SK-N-MC (cell line): ENCODE data around the gene GMIP.
A peak's percentile ranks its signal among the peaks of the same experiment; 100 is the strongest.

Experiments
- DNase-seq: peaks from one replicate; pipeline ENCODE4 v3.0.0-alpha.2; 2011; ENCODE audit warnings: low read depth, low spot score
- H3K27ac ChIP-seq: fragments of 200-600 bp; sonication (generic); 2 replicates; pipeline ENCODE4 v1.5.1; 2016; ENCODE audit warnings: mixed run types
- H3K36me3 ChIP-seq: fragments of 200-600 bp; sonication (generic); 2 replicates; pipeline ENCODE4 v1.6.1; 2017; ENCODE audit warnings: antibody characterized with exemption, low read length, mixed read lengths; ENCODE audit not compliant: insufficient read depth
- H3K4me3 ChIP-seq: fragments of 200-600 bp; sonication (generic); 2 replicates; pipeline ENCODE4 v1.5.1; 2016
- H3K9ac ChIP-seq: fragments of 200-600 bp; sonication (generic); 2 replicates; pipeline ENCODE4 v1.8.0; 2017; ENCODE audit warnings: mixed run types, mixed read lengths; ENCODE audit not compliant: insufficient read length
- H3K9me3 ChIP-seq: fragments of 200-600 bp; sonication (generic); 2 replicates; pipeline ENCODE4 v1.6.1; 2017; ENCODE audit warnings: low read depth, mild to moderate bottlenecking, antibody characterized with exemption, low read length, moderate library complexity, mixed read lengths
- EZH2 ChIP-seq: fragments of 200-600 bp; sonication (generic); IDR thresholded peaks from one replicate; pipeline ENCODE4 v1.6.1; 2017; ENCODE audit warnings: antibody characterized with exemption
- FOXP2 ChIP-seq: optimal IDR thresholded peaks from 2 replicates; pipeline ENCODE3; 2011; ENCODE audit warnings: mild to moderate bottlenecking, moderate library complexity; ENCODE audit not compliant: insufficient read depth; ENCODE audit errors: extremely low read length, control extremely low read depth
- POLR2AphosphoS5 ChIP-seq: IDR thresholded peaks from 2 replicates; pipeline ENCODE4 v1.6.1; 2012; ENCODE audit warnings: mild to moderate bottlenecking, low read depth, low read length, borderline replicate concordance

The GMIP gene

GRCh38 chr19:19592690-19593089 is 50.8 kb downstream of the GMIP start:
- TF ChIP-seq POLR2AphosphoS5 (no peak), EZH2 (no peak), FOXP2 (no peak)
- no peak for DNase-seq
- H3K36me3 ChIP-seq = no peaks in the 10 kb centered on the region
- no peak overlapping the region for H3K27ac ChIP-seq
- H3K9me3 ChIP-seq = no peaks in the 10 kb centered on the region
- H3K4me3 ChIP-seq = no peak overlapping the region
- no peak overlapping the region for H3K9ac ChIP-seq

- Histone ChIP-seq H3K36me3 (no peaks in the 10 kb centered on the region), H3K9ac (peak overlapping the region; percentile 22), H3K4me3 (peak overlapping the region; percentile 45), H3K9me3 (no peaks in the 10 kb centered on the region), H3K27ac (peak overlapping the region; percentile 79)
- TF ChIP-seq EZH2 (no peak), FOXP2 (no peak), POLR2AphosphoS5 (no peak)
- peak; percentile 26 for DNase-seq
Observed at GRCh38 chr19:19591133-19591825, 52.2 kb downstream of the GMIP start.

GRCh38 chr19:19588546-19588945 is 54.9 kb downstream of the GMIP start:
- Histone ChIP-seq H3K36me3 (no peaks in the 10 kb centered on the region), H3K9ac (no peak overlapping the region), H3K9me3 (no peaks in the 10 kb centered on the region), H3K27ac (no peak overlapping the region), H3K4me3 (no peak overlapping the region)
- no peak for DNase-seq
- TF ChIP-seq POLR2AphosphoS5 (no peak), EZH2 (no peak), FOXP2 (no peak)

GRCh38 chr19:19587771-19588170 is 55.7 kb downstream of the GMIP start:
- Histone ChIP-seq H3K27ac (no peak overlapping the region), H3K9ac (no peak overlapping the region), H3K4me3 (no peak overlapping the region), H3K9me3 (no peaks in the 10 kb centered on the region), H3K36me3 (no peaks in the 10 kb centered on the region)
- no peak for DNase-seq
- no peak for TF ChIP-seq EZH2
- no peak for TF ChIP-seq POLR2AphosphoS5
- TF ChIP-seq FOXP2 = no peak

- H3K27ac ChIP-seq = no peak overlapping the region
- no peak for DNase-seq
- H3K9me3 ChIP-seq = no peaks in the 10 kb centered on the region
Observed at GRCh38 chr19:19584356-19584755, 59.1 kb downstream of the GMIP start.

GRCh38 chr19:19582471-19582870 is 61.0 kb downstream of the GMIP start:
- Histone ChIP-seq H3K9me3 (no peaks in the 10 kb centered on the region), H3K36me3 (no peaks in the 10 kb centered on the region), H3K27ac (no peak overlapping the region), H3K4me3 (no peak overlapping the region), H3K9ac (no peak overlapping the region)
- TF ChIP-seq POLR2AphosphoS5 (no peak), FOXP2 (no peak), EZH2 (no peak)
- no peak for DNase-seq

More at GRCh38 chr19:19584356-19584755, 59.1 kb downstream of the GMIP start:
- H3K36me3 ChIP-seq = no peaks in the 10 kb centered on the region
- no peak overlapping the region for H3K9ac ChIP-seq
- TF ChIP-seq EZH2 (no peak), POLR2AphosphoS5 (no peak), FOXP2 (no peak)
- H3K4me3 ChIP-seq = no peak overlapping the region

- H3K4me3 ChIP-seq = no peak overlapping the region
- no peak for DNase-seq
- no peaks in the 10 kb centered on the region for H3K9me3 ChIP-seq
- no peak overlapping the region for H3K9ac ChIP-seq
- no peak overlapping the region for H3K27ac ChIP-seq
- TF ChIP-seq EZH2 = no peak
- TF ChIP-seq FOXP2 = no peak
- TF ChIP-seq POLR2AphosphoS5 = no peak
- no peaks in the 10 kb centered on the region for H3K36me3 ChIP-seq
Observed at GRCh38 chr19:19581391-19581790, 62.1 kb downstream of the GMIP start.

- Histone ChIP-seq H3K9ac (no peak overlapping the region), H3K27ac (no peak overlapping the region), H3K36me3 (no peaks in the 10 kb centered on the region), H3K9me3 (no peaks in the 10 kb centered on the region), H3K4me3 (no peak overlapping the region)
- DNase-seq = no peak
- TF ChIP-seq POLR2AphosphoS5 = no peak
- no peak for TF ChIP-seq FOXP2
- TF ChIP-seq EZH2 = no peak
Observed at GRCh38 chr19:19580418-19580817, 63.0 kb downstream of the GMIP start.
